Vagina (tissue), 2 donors: ENCODE data around the gene OR52K2. TPM values are rescaled to one million over a fixed set of nuclear protein-coding genes. Genes with fewer than 3 reads are reported as not detected.

ENCODE experiments used
- DNase-seq, 2 donors: peaks; one replicate each; pipeline ENCODE4 v3.0.0-alpha.2; 2017; ENCODE audit errors: extremely low spot score in 2 of 2
- H3K27ac ChIP-seq: fragments of 200-600 bp; sonication (generic); one replicate; pipeline ENCODE4 v1.5.1; 2019
- H3K27me3 ChIP-seq: fragments of 200-600 bp; sonication (generic); one replicate; pipeline ENCODE4 v1.5.1; 2019
- H3K36me3 ChIP-seq, 2 donors: fragments of 200-600 bp; sonication (generic); one replicate each; pipeline ENCODE4 v1.5.1; 2017 to 2019
- H3K4me1 ChIP-seq: fragments of 200-600 bp; sonication (generic); one replicate; pipeline ENCODE4 v1.5.1; 2019
- H3K4me3 ChIP-seq, 2 donors: fragments of 200-600 bp; sonication (generic); 1 replicate in 1 of 2; 2 replicates in 1 of 2; pipeline ENCODE4 v1.5.1; 2016 to 2019
- H3K9me3 ChIP-seq: fragments of 200-600 bp; sonication (generic); one replicate; pipeline ENCODE4 v1.5.1; 2019
- POLR2A ChIP-seq, 2 donors: fragments of 450-650 bp; IDR thresholded peaks; one replicate each; pipeline ENCODE4 v1.6.1; 2017; ENCODE audit warnings: antibody characterized with exemption in 2 of 2, mild to moderate bottlenecking in 2 of 2, moderate library complexity in 2 of 2
- POLR2AphosphoS5 ChIP-seq, 2 donors: sonication (generic); formaldehyde crosslinking; IDR thresholded peaks; one replicate each; pipeline ENCODE4 v1.9.0; 2017; ENCODE audit warnings: antibody characterized with exemption in 2 of 2, mild to moderate bottlenecking in 2 of 2, low read depth in 1 of 2; ENCODE audit not compliant: insufficient read depth in 1 of 2
- intact Hi-C: fragments of 100-400 bp; cut with DNase I; formaldehyde crosslinking; loops from one replicate; pipeline ENCODE4 v1.15.1; 2023
- total RNA-seq: library from RNA; depleted of rRNA; stranded (reverse); fragments of >200 nt; gene quantifications from one replicate; pipeline ENCODE4 v1.2.3, GENCODE V29; 2016
- TF ChIP-seq, protein P1 (sequence below), 3 experiments: fragments of 450-650 bp in 2 of 3; fragments of 200-600 bp in 1 of 3; sonication (generic) in 1 of 3; IDR thresholded peaks; one replicate each; pipeline ENCODE4 v1.5.1; 2017 to 2019; ENCODE audit warnings: antibody characterized with exemption in 3 of 3, mild to moderate bottlenecking in 2 of 3, moderate library complexity in 2 of 3

OR52K2 gene
- total RNA-seq, 1 donor from 2014 or later, result not detected

DNA sequence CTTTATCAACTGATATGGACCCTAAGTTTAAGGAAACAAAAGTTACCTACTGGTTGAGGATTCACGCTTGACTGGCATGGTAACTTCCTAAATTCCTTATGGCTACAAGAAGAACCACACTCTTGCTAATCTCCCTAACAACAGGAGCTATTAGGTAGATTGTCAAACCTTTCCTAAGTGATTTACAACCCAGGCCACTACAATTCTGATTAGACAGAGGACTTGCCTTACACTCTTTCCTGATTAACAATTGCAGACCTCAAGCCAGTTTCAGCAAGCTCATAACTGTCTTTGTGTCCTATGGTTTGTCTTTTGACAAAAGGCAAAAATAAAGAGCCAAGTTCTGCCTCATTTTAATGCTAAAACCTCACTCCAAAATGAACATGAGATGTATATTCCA, 16.3 kb downstream of the OR52K2 start:
- TF ChIP-seq, protein P1, sequence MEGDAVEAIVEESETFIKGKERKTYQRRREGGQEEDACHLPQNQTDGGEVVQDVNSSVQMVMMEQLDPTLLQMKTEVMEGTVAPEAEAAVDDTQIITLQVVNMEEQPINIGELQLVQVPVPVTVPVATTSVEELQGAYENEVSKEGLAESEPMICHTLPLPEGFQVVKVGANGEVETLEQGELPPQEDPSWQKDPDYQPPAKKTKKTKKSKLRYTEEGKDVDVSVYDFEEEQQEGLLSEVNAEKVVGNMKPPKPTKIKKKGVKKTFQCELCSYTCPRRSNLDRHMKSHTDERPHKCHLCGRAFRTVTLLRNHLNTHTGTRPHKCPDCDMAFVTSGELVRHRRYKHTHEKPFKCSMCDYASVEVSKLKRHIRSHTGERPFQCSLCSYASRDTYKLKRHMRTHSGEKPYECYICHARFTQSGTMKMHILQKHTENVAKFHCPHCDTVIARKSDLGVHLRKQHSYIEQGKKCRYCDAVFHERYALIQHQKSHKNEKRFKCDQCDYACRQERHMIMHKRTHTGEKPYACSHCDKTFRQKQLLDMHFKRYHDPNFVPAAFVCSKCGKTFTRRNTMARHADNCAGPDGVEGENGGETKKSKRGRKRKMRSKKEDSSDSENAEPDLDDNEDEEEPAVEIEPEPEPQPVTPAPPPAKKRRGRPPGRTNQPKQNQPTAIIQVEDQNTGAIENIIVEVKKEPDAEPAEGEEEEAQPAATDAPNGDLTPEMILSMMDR (IDR thresholded peaks at IDR 0.05), result no peak
- TF ChIP-seq POLR2A (IDR thresholded peaks at IDR 0.05) (no peak), POLR2AphosphoS5 (IDR thresholded peaks at IDR 0.05; ENCODE audit: insufficient read depth in 1 of 2, low read depth in 1 of 2) (no peak)
- H3K36me3 ChIP-seq, result no peaks in the 10 kb centered on the region
- no peaks in the 10 kb centered on the region for H3K9me3 ChIP-seq
- intact Hi-C loops, result no loop called here
- no peaks in the 10 kb centered on the region for H3K4me1 ChIP-seq
- DNase-seq, result no peak
- no peak overlapping the region for H3K27ac ChIP-seq
- no peak overlapping the region for H3K4me3 ChIP-seq
- no peaks in the 10 kb centered on the region for H3K27me3 ChIP-seq

DNA sequence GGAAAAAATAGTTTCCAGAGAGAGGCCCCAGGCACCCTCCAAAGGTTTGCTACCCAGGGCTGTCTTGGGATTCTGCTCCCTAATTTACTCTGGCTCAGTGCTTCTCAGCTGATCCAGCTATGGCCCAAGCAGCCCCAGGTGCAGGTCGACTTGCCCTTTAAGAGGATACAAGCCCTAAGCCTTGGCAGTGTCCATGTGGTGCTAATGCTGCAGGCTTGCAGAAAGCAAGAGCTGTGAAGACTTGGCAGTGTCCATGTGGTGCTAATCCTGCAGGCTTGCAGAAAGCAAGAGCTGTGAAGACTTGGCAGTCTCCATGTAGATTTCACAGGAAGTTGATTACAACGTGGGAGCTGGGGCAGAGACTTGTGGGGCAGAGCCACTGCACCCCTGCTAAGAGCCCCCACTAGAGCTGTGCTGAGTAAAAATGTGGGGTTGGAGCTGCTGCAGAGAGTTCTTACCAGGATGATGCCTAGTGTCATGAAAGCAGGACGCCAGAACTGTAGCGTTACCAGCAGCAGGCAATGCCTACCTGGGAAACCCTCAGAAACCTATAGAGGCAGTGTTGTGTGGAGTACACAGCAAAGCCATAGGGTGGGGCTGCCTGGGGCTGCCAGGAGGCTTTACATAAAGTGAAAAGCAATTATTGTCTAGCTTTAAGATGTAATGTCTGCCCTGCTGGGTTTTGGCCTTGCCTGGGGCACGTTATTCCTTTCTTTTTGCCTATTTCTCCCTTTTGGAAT, 17.2 kb downstream of the OR52K2 start:
- H3K9me3 ChIP-seq, result no peaks in the 10 kb centered on the region
- H3K4me1 ChIP-seq, result no peaks in the 10 kb centered on the region
- H3K27me3 ChIP-seq, result no peaks in the 10 kb centered on the region
- DNase-seq, result no peak
- intact Hi-C loops, result no loop called here
- H3K36me3 ChIP-seq, result no peaks in the 10 kb centered on the region
- TF ChIP-seq POLR2A (IDR thresholded peaks at IDR 0.05) (no peak), POLR2AphosphoS5 (IDR thresholded peaks at IDR 0.05; ENCODE audit: insufficient read depth in 1 of 2, low read depth in 1 of 2) (no peak)
- TF ChIP-seq, protein P1 (IDR thresholded peaks at IDR 0.05), result no peak
- no peak overlapping the region for H3K27ac ChIP-seq
- H3K4me3 ChIP-seq, result no peak overlapping the region

DNA sequence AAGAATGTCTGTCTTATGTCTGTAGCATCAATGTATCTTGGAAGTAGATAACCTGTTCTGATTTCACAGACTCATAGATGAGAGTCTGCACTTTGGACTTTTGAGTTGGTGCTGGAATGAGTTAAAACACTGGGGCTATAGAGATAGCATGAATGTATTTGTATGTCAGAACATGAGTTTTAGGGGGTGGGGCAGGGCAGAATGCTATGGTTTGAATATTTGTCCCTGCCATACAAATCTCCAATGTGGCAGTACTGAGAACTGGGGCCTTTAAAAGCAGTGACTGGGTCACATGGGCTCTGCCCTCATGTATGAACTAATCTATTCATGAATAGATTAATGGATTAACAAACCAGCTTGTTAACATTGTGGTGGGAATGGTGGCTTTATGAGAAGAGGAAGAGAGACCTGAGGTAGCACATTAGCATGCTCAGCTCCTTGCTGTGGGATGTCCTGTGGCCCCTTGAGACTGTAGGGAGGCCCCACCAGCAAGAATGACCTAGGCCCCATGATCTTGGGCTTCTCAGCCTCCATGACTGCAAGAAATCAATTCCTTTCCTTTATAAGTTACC, 17.9 kb downstream of the OR52K2 start:
- Histone ChIP-seq H3K27ac (no peak overlapping the region), H3K27me3 (no peaks in the 10 kb centered on the region), H3K36me3 (no peaks in the 10 kb centered on the region), H3K9me3 (no peaks in the 10 kb centered on the region), H3K4me3 (no peak overlapping the region), H3K4me1 (no peaks in the 10 kb centered on the region)
- intact Hi-C loops, result no loop called here
- TF ChIP-seq POLR2AphosphoS5 (IDR thresholded peaks at IDR 0.05; ENCODE audit: insufficient read depth in 1 of 2, low read depth in 1 of 2) (no peak), POLR2A (IDR thresholded peaks at IDR 0.05) (no peak)
- TF ChIP-seq, protein P1 (IDR thresholded peaks at IDR 0.05), result no peak
- no peak for DNase-seq

DNA sequence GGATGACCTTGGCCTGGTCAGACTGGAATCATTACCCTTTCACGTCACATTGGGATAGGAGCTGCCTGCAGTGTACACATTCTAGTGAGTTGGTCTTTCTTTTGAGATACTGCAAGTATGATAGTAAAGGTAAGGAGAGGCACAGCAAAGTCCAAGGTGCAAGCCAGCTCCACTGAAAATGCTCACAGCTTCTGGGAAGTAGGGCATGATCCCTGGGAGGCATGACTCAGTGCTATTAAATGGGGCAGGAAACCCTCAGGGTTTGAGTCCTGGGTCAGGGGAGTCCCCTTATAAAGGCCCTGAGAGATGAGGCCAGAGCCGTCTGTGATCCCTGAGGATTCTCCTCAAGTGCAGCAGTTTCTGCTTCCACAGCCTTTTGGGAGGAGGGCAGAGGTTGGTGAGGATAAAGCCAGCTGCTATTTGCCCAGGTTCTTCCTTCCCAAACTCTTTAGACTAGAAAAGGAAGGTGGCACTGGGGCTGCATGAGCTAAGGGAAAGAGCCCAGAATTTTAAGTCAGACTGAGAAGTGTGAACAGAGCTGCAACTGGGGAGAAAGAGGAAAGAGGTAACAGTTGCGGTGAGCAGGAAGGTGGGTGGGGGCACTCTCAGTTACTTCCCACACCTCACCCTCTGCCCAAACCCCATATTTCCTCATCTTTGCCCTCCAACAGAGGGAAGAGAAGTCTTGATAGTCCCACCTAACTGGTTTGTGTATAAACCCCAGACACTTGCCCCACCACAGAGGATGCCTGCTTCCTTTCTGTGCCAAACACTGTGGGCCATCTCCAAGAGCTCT, 18.9 kb downstream of the OR52K2 start:
- Histone ChIP-seq H3K4me1 (no peaks in the 10 kb centered on the region), H3K4me3 (no peak overlapping the region), H3K27me3 (no peaks in the 10 kb centered on the region), H3K9me3 (no peaks in the 10 kb centered on the region), H3K27ac (no peak overlapping the region), H3K36me3 (no peaks in the 10 kb centered on the region)
- TF ChIP-seq, protein P1 (IDR thresholded peaks at IDR 0.05), result no peak
- TF ChIP-seq POLR2A (IDR thresholded peaks at IDR 0.05) (no peak), POLR2AphosphoS5 (IDR thresholded peaks at IDR 0.05; ENCODE audit: insufficient read depth in 1 of 2, low read depth in 1 of 2) (no peak)
- intact Hi-C loops, result no loop called here
- no peak for DNase-seq
